WTC11 (cell line): Measurements from ENCODE around the gene SRSF3. TPM values are rescaled to one million over a fixed set of nuclear protein-coding genes. Genes with fewer than 3 reads are reported as not detected.

Experiments
- ATAC-seq: fragments of 200-7000 bp; cut with Tn5 transposase; 2 replicates; pipeline ENCODE4 v1.10.0; 2021; ENCODE audit warnings: mild to moderate bottlenecking, moderate library complexity
- CTCF ChIA-PET: fragments of 300-600 bp; sonication (Branson Sonifier 250); formaldehyde crosslinking; loops from one replicate; lab custom pipeline; 2021; ENCODE audit warnings: antibody characterized with exemption; lab: Charles Lee
- POLR2A ChIA-PET: fragments of 350-600 bp; sonication (Branson Sonifier 250); formaldehyde crosslinking; loops from one replicate; lab custom pipeline; 2021; ENCODE audit warnings: antibody characterized with exemption; lab: Charles Lee
- DNase-seq: peaks from one replicate; pipeline ENCODE4 v3.0.0; 2021; ENCODE audit warnings: low spot score
- H3K27ac Mint-ChIP-seq: 2 replicates; pipeline ENCODE4 v1.8.0; 2021; ENCODE audit warnings: mixed read lengths
- H3K27me3 Mint-ChIP-seq: 2 replicates; pipeline ENCODE4 v1.8.0; 2021; ENCODE audit warnings: low read depth, mild to moderate bottlenecking, moderate library complexity, mixed read lengths
- H3K36me3 Mint-ChIP-seq: 2 replicates; pipeline ENCODE4 v1.8.0; 2021; ENCODE audit warnings: mixed read lengths
- H3K4me1 Mint-ChIP-seq: 2 replicates; pipeline ENCODE4 v1.8.0; 2022; ENCODE audit warnings: mixed read lengths
- H3K4me3 Mint-ChIP-seq: 2 replicates; pipeline ENCODE4 v1.8.0; 2021; ENCODE audit warnings: mild to moderate bottlenecking, moderate library complexity, mixed read lengths
- H3K9me3 Mint-ChIP-seq: 2 replicates; pipeline ENCODE4 v1.8.0; 2021; ENCODE audit warnings: mixed read lengths
- ATF1 ChIP-seq: sonication (generic); formaldehyde crosslinking; IDR thresholded peaks from 2 replicates; pipeline ENCODE4 v1.8.1; 2023; ENCODE audit warnings: mild to moderate bottlenecking, moderate library complexity, missing genetic modification reagents
- ATF3 ChIP-seq: sonication (generic); formaldehyde crosslinking; conservative IDR thresholded peaks from 2 replicates; pipeline ENCODE4 v1.8.1; 2022; ENCODE audit warnings: mild to moderate bottlenecking, missing genetic modification reagents
- CREM ChIP-seq: sonication (generic); formaldehyde crosslinking; IDR thresholded peaks from 2 replicates; pipeline ENCODE4 v1.8.1; 2022; ENCODE audit warnings: mild to moderate bottlenecking, missing genetic modification reagents, moderate library complexity
- ESRRA ChIP-seq: sonication (generic); formaldehyde crosslinking; IDR thresholded peaks from 2 replicates; pipeline ENCODE4 v1.8.1; 2022; ENCODE audit warnings: mild to moderate bottlenecking, missing genetic modification reagents, borderline replicate concordance
- FOXP1 ChIP-seq: sonication (generic); formaldehyde crosslinking; IDR thresholded peaks from 2 replicates; pipeline ENCODE4 v1.8.0; 2022; ENCODE audit warnings: missing genetic modification reagents, mild to moderate bottlenecking, moderate library complexity, borderline replicate concordance
- FOXP4 ChIP-seq: sonication (generic); formaldehyde crosslinking; IDR thresholded peaks from 2 replicates; pipeline ENCODE4 v1.8.0; 2022; ENCODE audit warnings: mild to moderate bottlenecking, missing genetic modification reagents
- GABPB1 ChIP-seq: sonication (generic); formaldehyde crosslinking; IDR thresholded peaks from 2 replicates; pipeline ENCODE4 v1.8.1; 2023; ENCODE audit warnings: mild to moderate bottlenecking, missing genetic modification reagents
- GRHL2 ChIP-seq: fragments of 250-450 bp; sonication (Bioruptor Pico); IDR thresholded peaks from 2 replicates; pipeline ENCODE4 v1.8.0; 2022; ENCODE audit warnings: mild to moderate bottlenecking, moderate library complexity; ENCODE audit not compliant: insufficient replicate concordance, severe bottlenecking
- GTF2I ChIP-seq: fragments of 250-450 bp; sonication (Bioruptor Pico); conservative IDR thresholded peaks from 2 replicates; pipeline ENCODE4 v1.4.0; 2021; ENCODE audit warnings: mild to moderate bottlenecking
- HMGA2 ChIP-seq: fragments of 250-450 bp; sonication (Bioruptor Pico); IDR thresholded peaks from 2 replicates; pipeline ENCODE4 v1.4.0; 2021; ENCODE audit warnings: mild to moderate bottlenecking, moderate library complexity
- JAZF1 ChIP-seq: fragments of 250-450 bp; sonication (Bioruptor Pico); IDR thresholded peaks from 2 replicates; pipeline ENCODE4 v1.9.0; 2021; ENCODE audit warnings: moderate library complexity, mild to moderate bottlenecking, inconsistent platforms
- OVOL2 ChIP-seq: fragments of 250-450 bp; sonication (Bioruptor Pico); IDR thresholded peaks from 2 replicates; pipeline ENCODE4 v1.9.0; 2021; ENCODE audit warnings: mild to moderate bottlenecking, borderline replicate concordance
- PRRX2 ChIP-seq: fragments of 250-450 bp; sonication (Bioruptor Pico); IDR thresholded peaks from 2 replicates; pipeline ENCODE4 v1.8.0; 2021; ENCODE audit warnings: mild to moderate bottlenecking
- RELA ChIP-seq: sonication (generic); formaldehyde crosslinking; IDR thresholded peaks from 2 replicates; pipeline ENCODE4 v1.8.1; 2022; ENCODE audit warnings: missing genetic modification reagents, mild to moderate bottlenecking, borderline replicate concordance
- RORB ChIP-seq: fragments of 250-450 bp; sonication (Bioruptor Pico); IDR thresholded peaks from 2 replicates; pipeline ENCODE4 v1.9.0; 2021; ENCODE audit warnings: mild to moderate bottlenecking
- TCF7 ChIP-seq: sonication (generic); formaldehyde crosslinking; IDR thresholded peaks from 2 replicates; pipeline ENCODE4 v1.8.0; 2022; ENCODE audit warnings: mild to moderate bottlenecking, low read depth, missing genetic modification reagents, moderate library complexity
- TEAD4 ChIP-seq: sonication (generic); formaldehyde crosslinking; IDR thresholded peaks from 2 replicates; pipeline ENCODE4 v1.8.0; 2022; ENCODE audit warnings: mild to moderate bottlenecking, missing genetic modification reagents
- ZNF423 ChIP-seq: fragments of 250-450 bp; sonication (Bioruptor Pico); IDR thresholded peaks from 2 replicates; pipeline ENCODE4 v2.1.2; 2022; ENCODE audit warnings: mild to moderate bottlenecking, moderate library complexity
- total RNA-seq: library from RNA; stranded (reverse); gene quantifications from 3 replicates; pipeline ENCODE4 v1.2.3, GENCODE V29; 2021
- TF ChIP-seq, protein P1 (sequence below): sonication (generic); formaldehyde crosslinking; IDR thresholded peaks from 2 replicates; pipeline ENCODE4 v1.8.1; 2023; ENCODE audit warnings: mild to moderate bottlenecking, missing genetic modification reagents, borderline replicate concordance
- TF ChIP-seq, protein P2 (sequence below): fragments of 250-450 bp; sonication (Bioruptor Pico); IDR thresholded peaks from 2 replicates; pipeline ENCODE4 v1.9.0; 2021; ENCODE audit warnings: moderate library complexity, mild to moderate bottlenecking, inconsistent platforms, borderline replicate concordance

SRSF3 gene
- total RNA-seq, 1 experiment from 2014 or later, result 554 TPM

DNA sequence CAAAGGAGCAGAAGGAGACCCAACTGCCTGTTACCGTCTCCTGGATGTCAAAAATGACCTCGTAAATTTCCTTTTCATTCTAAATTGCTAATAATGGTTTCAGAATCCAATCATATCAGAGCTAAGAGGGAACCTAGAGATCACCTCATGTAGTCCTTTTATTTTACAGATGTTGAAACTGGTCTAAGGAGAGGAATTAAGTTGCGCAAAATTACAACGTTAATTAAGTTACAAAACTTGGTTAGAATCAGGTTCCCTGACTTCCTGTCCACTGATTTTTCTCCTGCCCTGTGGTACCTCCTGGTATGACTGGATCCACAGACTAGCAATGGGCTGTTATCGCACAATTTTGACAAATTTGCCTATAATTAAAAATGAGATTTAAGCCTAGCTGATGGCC, 37.9 kb upstream of the SRSF3 start:
- no peak for TF ChIP-seq ZNF423 (CRISPR knock-in tag)
- TF ChIP-seq RORB (CRISPR knock-in tag), result no peak
- no peak for TF ChIP-seq ATF3 (CRISPR knock-in tag)
- no peak for TF ChIP-seq GABPB1 (CRISPR knock-in tag)
- TF ChIP-seq ATF1 (CRISPR knock-in tag), result no peak
- no peak for TF ChIP-seq TCF7
- no peak for TF ChIP-seq FOXP1 (CRISPR knock-in tag)
- no peak for TF ChIP-seq GRHL2 (CRISPR knock-in tag)
- ChIA-PET CTCF (no interaction called here), POLR2A (no interaction called here)
- Mint-ChIP-seq H3K36me3 (no peaks in the 10 kb centered on the region), H3K27me3 (no peaks in the 10 kb centered on the region), H3K27ac (no peak overlapping the region), H3K9me3 (no peaks in the 10 kb centered on the region), H3K4me1 (no peaks in the 10 kb centered on the region), H3K4me3 (no peak overlapping the region)
- DNase-seq (no peak), ATAC-seq (no peak)

DNA sequence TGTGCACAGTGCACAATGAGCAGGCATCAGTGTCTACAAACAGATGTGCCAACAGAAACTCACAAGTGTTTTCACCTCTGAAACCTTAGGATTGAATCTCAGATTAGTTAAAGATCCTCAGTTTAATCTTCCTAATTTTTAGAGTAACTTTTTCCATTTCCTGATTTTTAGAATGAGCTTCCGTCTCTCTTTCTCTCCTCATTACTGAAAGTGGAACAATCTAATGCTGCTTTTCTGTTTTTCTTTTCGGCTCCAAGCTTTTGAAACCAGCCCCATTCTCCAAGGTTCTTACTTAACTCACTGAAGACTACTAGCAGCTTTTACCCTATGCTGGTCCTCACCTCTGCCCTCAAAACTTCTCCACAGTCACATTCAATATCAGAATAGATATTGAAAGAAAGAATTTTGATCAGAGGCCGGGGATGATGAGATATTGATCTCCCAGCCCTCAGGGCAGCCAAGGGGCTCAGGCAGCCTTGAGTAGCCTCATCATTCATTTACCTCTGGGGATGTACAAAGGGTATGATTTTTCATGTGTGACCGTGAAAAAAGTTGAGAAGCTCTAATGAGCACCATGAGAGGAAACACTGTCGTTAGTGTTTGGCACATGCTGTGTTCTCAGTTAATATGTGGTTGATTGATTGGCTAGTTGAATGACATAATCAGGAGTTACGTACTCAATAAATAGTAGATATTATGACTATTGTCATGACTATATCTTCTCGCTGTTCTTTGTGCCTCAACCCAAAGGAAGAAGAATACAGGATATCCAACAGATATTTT, 35.0 kb upstream of the SRSF3 start:
- ATAC-seq, result no peak
- CTCF ChIA-PET, result no interaction called here
- TF ChIP-seq, protein P1, sequence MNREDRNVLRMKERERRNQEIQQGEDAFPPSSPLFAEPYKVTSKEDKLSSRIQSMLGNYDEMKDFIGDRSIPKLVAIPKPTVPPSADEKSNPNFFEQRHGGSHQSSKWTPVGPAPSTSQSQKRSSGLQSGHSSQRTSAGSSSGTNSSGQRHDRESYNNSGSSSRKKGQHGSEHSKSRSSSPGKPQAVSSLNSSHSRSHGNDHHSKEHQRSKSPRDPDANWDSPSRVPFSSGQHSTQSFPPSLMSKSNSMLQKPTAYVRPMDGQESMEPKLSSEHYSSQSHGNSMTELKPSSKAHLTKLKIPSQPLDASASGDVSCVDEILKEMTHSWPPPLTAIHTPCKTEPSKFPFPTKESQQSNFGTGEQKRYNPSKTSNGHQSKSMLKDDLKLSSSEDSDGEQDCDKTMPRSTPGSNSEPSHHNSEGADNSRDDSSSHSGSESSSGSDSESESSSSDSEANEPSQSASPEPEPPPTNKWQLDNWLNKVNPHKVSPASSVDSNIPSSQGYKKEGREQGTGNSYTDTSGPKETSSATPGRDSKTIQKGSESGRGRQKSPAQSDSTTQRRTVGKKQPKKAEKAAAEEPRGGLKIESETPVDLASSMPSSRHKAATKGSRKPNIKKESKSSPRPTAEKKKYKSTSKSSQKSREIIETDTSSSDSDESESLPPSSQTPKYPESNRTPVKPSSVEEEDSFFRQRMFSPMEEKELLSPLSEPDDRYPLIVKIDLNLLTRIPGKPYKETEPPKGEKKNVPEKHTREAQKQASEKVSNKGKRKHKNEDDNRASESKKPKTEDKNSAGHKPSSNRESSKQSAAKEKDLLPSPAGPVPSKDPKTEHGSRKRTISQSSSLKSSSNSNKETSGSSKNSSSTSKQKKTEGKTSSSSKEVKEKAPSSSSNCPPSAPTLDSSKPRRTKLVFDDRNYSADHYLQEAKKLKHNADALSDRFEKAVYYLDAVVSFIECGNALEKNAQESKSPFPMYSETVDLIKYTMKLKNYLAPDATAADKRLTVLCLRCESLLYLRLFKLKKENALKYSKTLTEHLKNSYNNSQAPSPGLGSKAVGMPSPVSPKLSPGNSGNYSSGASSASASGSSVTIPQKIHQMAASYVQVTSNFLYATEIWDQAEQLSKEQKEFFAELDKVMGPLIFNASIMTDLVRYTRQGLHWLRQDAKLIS (CRISPR knock-in tag), result no peak
- no peak for TF ChIP-seq GTF2I
- TF ChIP-seq GABPB1 (CRISPR knock-in tag), result no peak
- TF ChIP-seq HMGA2, result no peak
- no peak for TF ChIP-seq RELA (CRISPR knock-in tag)
- TF ChIP-seq TCF7, result no peak
- TF ChIP-seq OVOL2 (CRISPR knock-in tag), result no peak
- TF ChIP-seq, protein P2, sequence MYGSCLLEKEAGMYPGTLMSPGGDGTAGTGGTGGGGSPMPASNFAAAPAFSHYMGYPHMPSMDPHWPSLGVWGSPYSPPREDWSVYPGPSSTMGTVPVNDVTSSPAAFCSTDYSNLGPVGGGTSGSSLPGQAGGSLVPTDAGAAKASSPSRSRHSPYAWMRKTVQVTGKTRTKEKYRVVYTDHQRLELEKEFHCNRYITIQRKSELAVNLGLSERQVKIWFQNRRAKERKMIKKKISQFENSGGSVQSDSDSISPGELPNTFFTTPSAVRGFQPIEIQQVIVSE (CRISPR knock-in tag), result no peak
- no peak for TF ChIP-seq RORB (CRISPR knock-in tag)
- TF ChIP-seq ESRRA (CRISPR knock-in tag), result no peak
- no peak for TF ChIP-seq FOXP4
- TF ChIP-seq TEAD4 (CRISPR knock-in tag), result no peak
- no peak for TF ChIP-seq PRRX2 (CRISPR knock-in tag)
- TF ChIP-seq JAZF1 (CRISPR knock-in tag), result no peak
- no peak for TF ChIP-seq CREM
- TF ChIP-seq, all 79 proteins: peak for 0
- no peaks in the 10 kb centered on the region for H3K36me3 Mint-ChIP-seq
- POLR2A ChIA-PET, result no interaction called here
- DNase-seq, result no peak
- H3K9me3 Mint-ChIP-seq, result no peaks in the 10 kb centered on the region
- no peaks in the 10 kb centered on the region for H3K4me1 Mint-ChIP-seq
- no peak overlapping the region for H3K27ac Mint-ChIP-seq
- H3K4me3 Mint-ChIP-seq, result no peak overlapping the region
- H3K27me3 Mint-ChIP-seq, result no peaks in the 10 kb centered on the region
